Activated CD4-positive, alpha-beta T cell treated with anti-CD3 and anti-CD28 coated beads for 1 hour (primary cell): Measurements from ENCODE around the gene CYBA.

Experiments used
- DNase-seq: peaks from one replicate; pipeline ENCODE4 v3.0.0-alpha.2; 2020

Gene CYBA

GRCh38 chr16:88627531-88628411 lies 23.1 kb downstream of the CYBA start:
- no peak for DNase-seq

- DNase-seq = no peak
These were observed 24.2 kb downstream of the CYBA start for GRCh38 chr16:88626646-88627045.

GRCh38 chr16:88624977-88625576 lies 25.8 kb downstream of the CYBA start:
- no peak for DNase-seq

- DNase-seq = no peak
These were observed 26.4 kb downstream of the CYBA start for GRCh38 chr16:88624481-88624880.

GRCh38 chr16:88623858-88624257 lies 27.0 kb downstream of the CYBA start:
- no peak for DNase-seq

- DNase-seq = no peak
These were observed 28.0 kb downstream of the CYBA start for GRCh38 chr16:88622866-88623265.

- no peak for DNase-seq
These were observed 28.7 kb downstream of the CYBA start for GRCh38 chr16:88622125-88622524.

GRCh38 chr16:88619859-88620815 lies 30.7 kb downstream of the CYBA start:
- DNase-seq = peak; percentile 28

- no peak for DNase-seq
These were observed 31.7 kb downstream of the CYBA start for GRCh38 chr16:88618956-88619667.

GRCh38 chr16:88618182-88618955 lies 32.5 kb downstream of the CYBA start:
- DNase-seq = no peak

- no peak for DNase-seq
These were observed 33.4 kb downstream of the CYBA start for GRCh38 chr16:88617268-88618031.

- DNase-seq = no peak
These were observed 34.1 kb downstream of the CYBA start for GRCh38 chr16:88616736-88617135.

GRCh38 chr16:88616320-88616719 lies 34.5 kb downstream of the CYBA start:
- DNase-seq = no peak

- DNase-seq = no peak
These were observed 35.9 kb downstream of the CYBA start for GRCh38 chr16:88614818-88615580.

- no peak for DNase-seq
These were observed 36.7 kb downstream of the CYBA start for GRCh38 chr16:88613911-88614817.

- no peak for DNase-seq
These were observed 37.6 kb downstream of the CYBA start for GRCh38 chr16:88613293-88613692.

- DNase-seq = no peak
These were observed 39.7 kb downstream of the CYBA start for GRCh38 chr16:88610909-88611812.

- DNase-seq = no peak
These were observed 40.8 kb downstream of the CYBA start for GRCh38 chr16:88610080-88610479.
